ENCODE results near the gene TK1.

DNA sequence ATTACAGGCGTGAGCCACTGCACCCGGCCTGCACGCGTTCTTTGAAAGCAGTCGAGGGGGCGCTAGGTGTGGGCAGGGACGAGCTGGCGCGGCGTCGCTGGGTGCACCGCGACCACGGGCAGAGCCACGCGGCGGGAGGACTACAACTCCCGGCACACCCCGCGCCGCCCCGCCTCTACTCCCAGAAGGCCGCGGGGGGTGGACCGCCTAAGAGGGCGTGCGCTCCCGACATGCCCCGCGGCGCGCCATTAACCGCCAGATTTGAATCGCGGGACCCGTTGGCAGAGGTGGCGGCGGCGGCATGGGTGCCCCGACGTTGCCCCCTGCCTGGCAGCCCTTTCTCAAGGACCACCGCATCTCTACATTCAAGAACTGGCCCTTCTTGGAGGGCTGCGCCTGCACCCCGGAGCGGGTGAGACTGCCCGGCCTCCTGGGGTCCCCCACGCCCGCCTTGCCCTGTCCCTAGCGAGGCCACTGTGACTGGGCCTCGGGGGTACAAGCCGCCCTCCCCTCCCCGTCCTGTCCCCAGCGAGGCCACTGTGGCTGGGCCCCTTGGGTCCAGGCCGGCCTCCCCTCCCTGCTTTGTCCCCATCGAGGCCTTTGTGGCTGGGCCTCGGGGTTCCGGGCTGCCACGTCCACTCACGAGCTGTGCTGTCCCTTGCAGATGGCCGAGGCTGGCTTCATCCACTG is 27.3 kb upstream of the TK1 start, which contains the start of gene BIRC5:
- TF ChIP-seq, protein P1, sequence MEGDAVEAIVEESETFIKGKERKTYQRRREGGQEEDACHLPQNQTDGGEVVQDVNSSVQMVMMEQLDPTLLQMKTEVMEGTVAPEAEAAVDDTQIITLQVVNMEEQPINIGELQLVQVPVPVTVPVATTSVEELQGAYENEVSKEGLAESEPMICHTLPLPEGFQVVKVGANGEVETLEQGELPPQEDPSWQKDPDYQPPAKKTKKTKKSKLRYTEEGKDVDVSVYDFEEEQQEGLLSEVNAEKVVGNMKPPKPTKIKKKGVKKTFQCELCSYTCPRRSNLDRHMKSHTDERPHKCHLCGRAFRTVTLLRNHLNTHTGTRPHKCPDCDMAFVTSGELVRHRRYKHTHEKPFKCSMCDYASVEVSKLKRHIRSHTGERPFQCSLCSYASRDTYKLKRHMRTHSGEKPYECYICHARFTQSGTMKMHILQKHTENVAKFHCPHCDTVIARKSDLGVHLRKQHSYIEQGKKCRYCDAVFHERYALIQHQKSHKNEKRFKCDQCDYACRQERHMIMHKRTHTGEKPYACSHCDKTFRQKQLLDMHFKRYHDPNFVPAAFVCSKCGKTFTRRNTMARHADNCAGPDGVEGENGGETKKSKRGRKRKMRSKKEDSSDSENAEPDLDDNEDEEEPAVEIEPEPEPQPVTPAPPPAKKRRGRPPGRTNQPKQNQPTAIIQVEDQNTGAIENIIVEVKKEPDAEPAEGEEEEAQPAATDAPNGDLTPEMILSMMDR (IDR thresholded peaks at IDR 0.05; ENCODE audit: borderline replicate concordance, extremely low read depth, low read length, poor library complexity, severe bottlenecking), result no peak
- TF ChIP-seq EZH2 (IDR thresholded peaks at IDR 0.05; ENCODE audit: borderline replicate concordance, low read depth, low read length, severe bottlenecking), result no peak

Data from DND-41 (cell line).